WERI-Rb-1 (cell line): ENCODE measurements around the gene USP6.
"Not testable (repeated sequence)": the region's sequence is repeated elsewhere in the genome, so short reads cannot be mapped to it uniquely, and the experiment has no call there.

Experiments used
- DNase-seq: peaks from one replicate; pipeline ENCODE4 v3.0.0-alpha.2; 2020
- H3K27ac ChIP-seq: fragments of 250-450 bp; sonication (Bioruptor Pico); 2 replicates; pipeline ENCODE4 v1.5.1; 2020; ENCODE audit warnings: mild to moderate bottlenecking, moderate library complexity
- H3K27me3 ChIP-seq: fragments of 250-450 bp; sonication (Bioruptor Pico); 2 replicates; pipeline ENCODE4 v1.5.1; 2021; ENCODE audit warnings: mild to moderate bottlenecking, low read depth, moderate library complexity; ENCODE audit not compliant: insufficient read depth, severe bottlenecking
- H3K36me3 ChIP-seq: fragments of 250-450 bp; sonication (Bioruptor Pico); 2 replicates; pipeline ENCODE4 v1.5.1; 2020; ENCODE audit warnings: mild to moderate bottlenecking, moderate library complexity
- H3K4me3 ChIP-seq: 2 replicates; pipeline ENCODE4 v1.5.1; 2011; ENCODE audit warnings: low read depth, mild to moderate bottlenecking, control low read depth, low read length
- H3K9me3 ChIP-seq: fragments of 250-450 bp; sonication (Bioruptor Pico); 2 replicates; pipeline ENCODE4 v1.5.1; 2021; ENCODE audit warnings: mild to moderate bottlenecking, moderate library complexity; ENCODE audit not compliant: severe bottlenecking
- CTCF ChIP-seq: IDR thresholded peaks from 2 replicates; pipeline ENCODE4 v1.5.1; 2011; ENCODE audit warnings: low read depth, mild to moderate bottlenecking, control low read depth, inconsistent platforms, low read length

USP6 gene

DNA sequence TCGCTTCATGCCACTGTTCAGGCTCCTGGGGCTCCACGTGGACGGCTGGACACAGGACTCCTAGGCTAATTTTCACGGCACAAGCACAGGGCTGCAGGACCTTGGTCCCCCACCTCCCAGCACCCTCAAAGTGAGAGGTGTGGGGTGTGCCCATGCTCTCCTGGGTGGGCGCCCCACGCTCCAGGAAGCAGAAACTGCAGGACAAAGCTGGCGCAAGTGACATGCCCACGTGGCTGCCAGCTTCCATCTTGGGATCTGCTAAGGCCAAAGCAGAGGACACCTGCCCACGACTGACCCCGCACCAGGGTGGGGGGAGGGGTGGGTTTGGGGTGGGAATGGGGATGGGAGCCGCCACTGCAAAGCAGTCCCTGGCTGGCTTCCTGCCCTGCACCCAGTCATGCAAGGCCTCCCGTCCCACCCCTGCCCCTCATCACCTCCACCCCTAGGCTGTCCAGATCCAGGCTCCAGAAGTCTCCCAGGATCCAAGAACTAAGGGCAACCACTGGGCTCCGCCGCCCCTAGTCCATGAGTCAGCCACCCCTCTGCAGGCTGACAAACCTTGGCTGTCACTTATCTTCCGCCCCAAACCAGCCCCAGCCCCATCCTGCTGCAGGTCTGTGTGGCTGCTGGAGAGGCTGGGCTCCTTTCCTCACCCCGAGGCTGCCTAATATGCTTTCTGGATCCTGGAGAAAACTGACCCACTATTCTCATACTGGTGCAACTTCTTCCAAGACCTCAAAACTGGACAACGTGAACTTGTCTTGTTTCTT, 11.1 kb downstream of the USP6 start:
- Histone ChIP-seq H3K27ac (no peak overlapping the region), H3K9me3 (no peaks in the 10 kb centered on the region), H3K36me3 (no peaks in the 10 kb centered on the region), H3K4me3 (no peak overlapping the region), H3K27me3 (no peaks in the 10 kb centered on the region)
- TF ChIP-seq CTCF, result no peak
- DNase-seq, result no peak

DNA sequence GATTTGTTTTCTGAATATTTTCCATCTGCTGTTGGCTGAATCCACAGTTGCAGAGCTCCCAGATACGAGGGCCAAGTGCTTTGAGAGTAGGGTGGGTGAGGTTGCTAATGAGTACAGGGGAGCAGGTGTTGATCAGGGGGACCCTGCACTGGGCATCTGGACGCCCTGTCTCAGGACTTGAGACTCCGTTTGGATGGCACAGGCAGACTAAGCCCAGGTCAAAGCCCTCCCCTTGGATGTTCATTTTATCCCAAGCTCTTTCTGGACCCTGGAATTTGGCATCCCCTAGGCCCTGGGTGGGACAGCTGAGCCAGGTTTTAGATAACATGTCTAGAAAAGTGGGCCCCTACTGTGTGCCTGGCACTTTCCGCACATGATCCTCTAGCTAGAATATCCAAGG, 12.1 kb downstream of the USP6 start:
- Histone ChIP-seq H3K36me3 (no peaks in the 10 kb centered on the region), H3K27ac (no peak overlapping the region), H3K4me3 (no peak overlapping the region), H3K27me3 (no peaks in the 10 kb centered on the region), H3K9me3 (no peaks in the 10 kb centered on the region)
- no peak for TF ChIP-seq CTCF
- DNase-seq, result no peak

GRCh38 chr17:5128387-5128786, 12.6 kb downstream of the USP6 start:
- H3K27me3 ChIP-seq, DNase-seq, H3K36me3 ChIP-seq, H3K9me3 ChIP-seq, H3K27ac ChIP-seq, H3K4me3 ChIP-seq: not testable (repeated sequence)

DNA sequence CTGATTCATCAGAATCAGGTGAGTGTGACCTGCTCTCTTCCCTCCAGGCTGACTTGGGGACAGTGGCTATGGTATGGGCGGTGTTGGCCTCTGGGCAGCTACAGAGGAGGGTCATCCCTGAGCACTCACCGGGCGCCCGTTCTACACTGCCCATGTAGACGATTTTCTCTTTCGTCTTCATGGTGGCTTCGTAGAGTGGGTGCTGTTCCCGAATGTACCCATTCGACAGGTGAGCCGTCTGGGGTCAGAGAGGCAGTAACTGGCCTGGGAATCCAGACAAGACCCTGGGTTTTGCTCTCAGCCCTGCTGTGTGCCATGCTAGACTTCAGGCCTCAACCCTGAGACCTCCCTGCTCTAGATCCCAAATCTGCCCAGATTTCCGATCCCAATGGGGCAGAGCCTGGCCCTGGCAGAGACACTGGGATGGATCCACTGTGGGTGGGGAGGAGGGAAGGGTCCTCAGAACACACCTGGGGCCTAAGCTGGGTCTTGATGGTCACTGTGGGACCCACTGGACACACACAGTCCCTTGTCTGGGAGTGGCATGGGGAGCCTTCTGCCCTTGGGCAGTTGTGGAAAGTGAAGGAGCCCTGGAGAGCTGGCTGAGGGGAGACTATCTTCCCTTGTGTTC, 13.2 kb downstream of the USP6 start:
- H3K27me3 ChIP-seq, result no peaks in the 10 kb centered on the region
- H3K36me3 ChIP-seq, result no peaks in the 10 kb centered on the region
- no peak overlapping the region for H3K27ac ChIP-seq
- DNase-seq, result no peak
- no peak overlapping the region for H3K4me3 ChIP-seq
- H3K9me3 ChIP-seq, result no peaks in the 10 kb centered on the region
- no peak for TF ChIP-seq CTCF

DNA sequence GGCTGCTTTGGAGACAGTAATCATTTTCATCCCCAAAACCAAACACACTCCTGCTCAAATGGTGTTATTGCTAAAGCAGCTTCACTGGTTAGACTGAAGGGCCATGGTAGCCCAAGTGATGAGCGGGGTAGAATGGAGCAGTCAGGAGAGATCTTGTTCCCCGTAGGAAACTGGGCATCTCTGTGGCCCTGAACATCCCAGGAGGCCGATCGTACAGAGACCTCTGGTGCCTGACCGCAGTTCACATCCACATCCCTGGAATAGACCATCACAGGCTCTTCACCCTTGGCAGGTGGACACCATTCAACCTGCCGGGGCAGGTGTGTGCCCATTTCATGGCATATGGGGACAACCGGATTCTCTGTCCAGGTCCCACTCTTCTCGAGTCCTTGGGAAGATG, 13.9 kb downstream of the USP6 start:
- not testable (repeated sequence) for DNase-seq, H3K27me3 ChIP-seq, H3K9me3 ChIP-seq, H3K36me3 ChIP-seq, H3K27ac ChIP-seq, H3K4me3 ChIP-seq

DNA sequence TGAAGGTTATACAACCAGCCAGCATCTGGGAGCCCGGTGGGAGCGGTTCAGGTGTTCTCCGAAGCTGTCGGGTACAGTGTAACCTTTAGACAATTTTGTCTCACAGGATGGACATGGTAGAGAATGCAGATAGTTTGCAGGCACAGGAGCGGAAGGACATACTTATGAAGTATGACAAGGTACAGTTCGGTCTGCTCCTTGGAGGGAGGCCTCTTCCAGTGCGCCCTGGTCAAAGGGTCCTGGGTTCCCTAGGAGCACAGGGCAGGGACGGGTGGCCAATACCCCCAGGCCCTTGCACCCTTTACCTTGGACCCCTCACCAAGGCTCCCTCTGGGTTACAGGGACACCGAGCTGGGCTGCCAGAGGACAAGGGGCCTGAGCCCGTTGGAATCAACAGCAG, 14.4 kb downstream of the USP6 start:
- not testable (repeated sequence) for H3K27me3 ChIP-seq, H3K4me3 ChIP-seq, DNase-seq, H3K36me3 ChIP-seq, H3K27ac ChIP-seq, H3K9me3 ChIP-seq

DNA sequence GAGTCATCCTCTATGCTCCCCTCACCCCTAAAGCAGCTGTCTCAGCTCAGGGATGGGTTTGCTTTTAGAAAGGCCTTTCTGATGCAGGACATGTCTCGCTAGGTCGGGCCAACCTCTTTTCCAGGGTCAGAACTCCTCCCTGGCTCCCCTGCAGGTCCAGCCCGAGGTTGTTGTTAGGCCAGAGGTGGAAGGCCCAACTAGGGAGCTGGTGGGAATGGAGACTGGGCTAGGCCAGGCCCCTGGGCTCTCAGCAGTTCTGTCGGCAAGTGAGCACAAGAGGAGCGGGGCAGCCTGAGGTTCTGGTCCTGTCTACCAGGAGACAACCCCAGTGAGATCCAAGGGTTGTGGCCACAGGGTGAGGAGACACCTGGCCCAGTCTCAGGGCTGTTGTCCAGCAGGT, 14.9 kb downstream of the USP6 start:
- not testable (repeated sequence) for H3K27me3 ChIP-seq, H3K27ac ChIP-seq, H3K9me3 ChIP-seq, H3K36me3 ChIP-seq, H3K4me3 ChIP-seq, DNase-seq
